Stomach (tissue), 4 donors: ENCODE measurements around the gene ZNF513.

ENCODE experiments used
- CTCF ChIP-seq, 7 experiments: fragments of 450-650 bp in 4 of 7; fragments of 200-600 bp in 3 of 7; sonication (generic) in 3 of 7; IDR thresholded peaks; one replicate each; pipeline ENCODE4 v1.5.1; 2016 to 2019; ENCODE audit warnings: antibody characterized with exemption in 7 of 7, control low read depth in 2 of 7, mild to moderate bottlenecking in 1 of 7
- EP300 ChIP-seq: sonication (generic); formaldehyde crosslinking; IDR thresholded peaks from one replicate; pipeline ENCODE4 v1.6.1; 2017; ENCODE audit warnings: antibody characterized with exemption
- POLR2AphosphoS5 ChIP-seq, 3 donors: sonication (generic); formaldehyde crosslinking; IDR thresholded peaks; one replicate each; pipeline ENCODE4 v1.6.1; 2016; ENCODE audit warnings: antibody characterized with exemption in 3 of 3

DNA sequence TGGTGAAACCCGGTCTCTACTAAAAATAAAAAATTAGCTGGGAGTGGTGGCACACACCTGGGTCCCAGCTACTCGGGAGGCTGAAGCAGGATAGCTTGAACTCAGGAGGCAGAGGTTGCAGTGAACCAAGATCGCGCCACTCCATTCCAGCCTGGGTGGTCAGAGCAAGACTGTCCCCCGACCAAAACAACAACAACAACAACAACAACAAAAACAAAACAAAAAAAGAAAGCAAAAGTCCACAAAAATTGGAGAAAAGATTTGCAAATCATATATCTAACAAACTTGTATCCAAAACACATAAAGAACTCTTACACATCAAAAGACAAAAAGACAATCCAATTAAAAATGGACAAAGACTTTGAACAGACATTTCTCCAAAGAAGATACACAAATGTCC is 18.4 kb upstream of the ZNF513 start:
- no peak for TF ChIP-seq CTCF (IDR thresholded peaks at IDR 0.05)
- no peak for TF ChIP-seq POLR2AphosphoS5 (IDR thresholded peaks at IDR 0.05)
- TF ChIP-seq EP300 = no peak
